HuH-7.5 (cell line): ENCODE measurements around the gene WBP2.
"Not testable (repeated sequence)": the region's sequence is repeated elsewhere in the genome, so short reads cannot be mapped to it uniquely, and the experiment has no call there.

Source experiments
- DNase-seq: peaks from one replicate; pipeline ENCODE4 v3.0.0; 2011; ENCODE audit warnings: low spot score

WBP2 gene

GRCh38 chr17:75888484-75888883 lies 33.3 kb upstream of the WBP2 start:
- no peak for DNase-seq

GRCh38 chr17:75885860-75886259 lies 30.7 kb upstream of the WBP2 start:
- DNase-seq, result not testable (repeated sequence)

DNA sequence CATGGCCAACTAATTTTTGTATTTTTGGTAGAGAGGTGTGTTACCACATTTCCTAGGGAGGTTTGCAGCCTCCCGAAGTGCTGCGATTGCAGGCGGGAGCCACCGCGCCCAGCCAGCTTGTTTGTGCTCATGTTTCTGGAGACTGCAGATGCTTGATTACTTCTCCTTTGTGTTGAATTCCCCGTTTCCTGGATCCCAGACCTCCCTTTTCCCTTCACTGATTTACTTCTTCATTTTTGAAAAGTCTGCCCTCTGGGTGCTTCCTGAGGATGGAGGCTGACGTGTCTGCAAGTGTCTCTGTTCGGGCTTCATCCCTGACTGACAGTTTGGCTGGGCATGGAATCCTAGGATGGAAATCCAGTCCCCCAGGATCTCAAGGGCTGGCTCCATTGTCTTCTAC lies 30.3 kb upstream of the WBP2 start:
- no peak for DNase-seq

- no peak for DNase-seq
These were observed 26.7 kb upstream of the WBP2 start for GRCh38 chr17:75881678-75882454.

DNA sequence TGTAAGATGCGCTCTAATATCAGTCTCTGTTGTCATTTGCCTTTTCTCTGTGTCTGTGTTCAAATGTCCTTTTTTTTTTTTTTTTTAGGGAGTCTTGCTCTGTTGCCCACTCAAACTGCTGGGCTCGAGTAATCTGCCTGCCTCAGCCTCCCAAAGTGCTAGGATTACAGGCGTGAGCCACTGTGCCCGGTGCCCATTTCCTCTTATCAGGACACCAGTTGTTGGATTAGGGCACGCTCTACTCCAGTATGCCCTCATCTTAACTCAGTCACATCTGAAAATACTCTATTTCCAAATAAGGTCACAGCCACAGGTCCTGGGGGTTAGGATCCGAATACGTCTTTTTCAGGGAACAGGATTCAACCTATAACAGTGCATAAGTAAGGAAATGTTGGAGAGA lies 25.1 kb upstream of the WBP2 start:
- no peak for DNase-seq

DNA sequence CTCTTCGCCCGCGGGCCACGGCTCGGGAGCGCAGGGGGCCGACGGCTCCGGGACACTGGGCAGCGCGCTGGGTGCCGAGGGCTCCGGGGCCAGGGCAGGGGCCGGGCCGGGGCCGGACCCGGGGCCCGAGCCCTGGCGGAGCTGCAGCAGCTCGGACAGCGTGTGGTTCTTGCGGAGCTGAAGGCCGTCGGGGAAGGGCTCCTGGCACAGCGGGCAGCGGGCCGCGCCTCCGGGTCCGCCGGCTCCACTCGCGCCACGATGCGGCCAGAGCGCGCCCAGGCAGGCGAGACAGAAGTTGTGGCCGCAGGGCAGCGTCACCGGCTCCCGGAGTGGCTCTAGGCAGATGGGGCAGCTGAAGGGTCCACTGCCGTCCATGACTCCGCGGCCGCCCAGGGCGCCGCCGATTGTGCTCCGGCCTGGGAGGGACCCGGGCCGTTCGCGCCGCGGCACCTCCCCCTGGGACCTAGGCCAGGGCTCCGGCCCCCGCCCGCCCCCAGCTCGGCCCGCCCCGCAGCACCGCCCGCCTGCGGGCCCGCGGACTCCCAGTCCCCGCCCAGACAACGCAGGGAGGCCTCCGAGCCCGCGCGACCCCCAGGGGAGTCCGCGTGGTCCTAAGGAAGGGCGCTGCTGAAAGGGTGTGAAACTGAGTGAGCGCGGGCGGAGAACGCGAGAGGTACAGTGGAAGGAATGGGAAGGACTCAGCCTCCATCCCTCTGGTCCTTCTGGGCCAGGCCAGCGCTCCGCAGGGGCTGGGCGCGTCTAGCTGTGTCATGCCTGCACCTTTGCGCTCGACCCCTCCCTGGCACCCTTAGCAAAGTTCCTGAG lies 23.3 kb upstream of the WBP2 start, which contains the start of gene TRIM47:
TSS of gene TRIM47 (minus strand) at position 408 of the 825 bp plus-strand sequence. CDS start at position 375, 33 bp downstream.
- peak; percentile 65 for DNase-seq

- peak; percentile 76 for DNase-seq
These were observed 22.6 kb upstream of the WBP2 start for GRCh38 chr17:75877752-75878173.

DNA sequence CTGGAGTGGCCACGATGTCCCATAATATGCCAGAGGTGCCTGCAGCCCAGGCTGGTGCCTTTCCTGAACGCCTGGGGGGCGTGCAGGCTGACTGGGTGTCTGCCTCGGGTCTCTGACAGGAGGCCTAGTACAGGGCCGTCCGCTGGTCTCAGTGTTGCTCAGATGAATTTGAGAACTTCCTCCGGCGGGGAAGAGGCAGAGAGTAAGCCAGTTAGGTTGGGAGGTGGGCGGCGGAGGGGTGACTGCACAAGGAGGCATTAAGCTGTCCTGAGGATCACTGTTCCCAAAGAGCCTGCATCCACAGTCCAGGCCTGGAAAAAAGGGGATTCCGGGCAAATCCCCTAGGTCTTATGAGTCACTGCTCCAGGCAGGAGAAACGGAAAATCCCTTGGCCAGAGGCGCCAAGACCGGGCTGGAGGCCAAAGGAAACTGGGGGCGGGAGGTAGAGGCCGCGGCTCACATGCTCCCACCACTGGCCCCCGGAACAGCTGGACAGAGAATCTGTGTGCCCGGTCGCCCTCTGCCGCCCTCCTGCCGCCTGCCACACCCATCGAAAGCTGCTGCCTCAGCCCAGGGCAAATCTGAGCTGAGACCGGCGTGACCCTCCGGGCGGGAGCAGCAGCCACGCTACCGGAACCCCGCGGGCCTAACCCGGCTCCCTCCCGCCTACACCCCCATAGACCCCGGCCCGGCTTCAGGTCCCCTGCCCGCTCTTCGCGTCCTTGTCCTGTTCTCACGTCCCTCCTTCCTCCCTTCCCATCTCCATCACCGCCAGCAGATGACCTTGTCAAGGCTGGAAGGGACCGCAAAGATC lies 22.0 kb upstream of the WBP2 start:
- DNase-seq, result no peak

DNA sequence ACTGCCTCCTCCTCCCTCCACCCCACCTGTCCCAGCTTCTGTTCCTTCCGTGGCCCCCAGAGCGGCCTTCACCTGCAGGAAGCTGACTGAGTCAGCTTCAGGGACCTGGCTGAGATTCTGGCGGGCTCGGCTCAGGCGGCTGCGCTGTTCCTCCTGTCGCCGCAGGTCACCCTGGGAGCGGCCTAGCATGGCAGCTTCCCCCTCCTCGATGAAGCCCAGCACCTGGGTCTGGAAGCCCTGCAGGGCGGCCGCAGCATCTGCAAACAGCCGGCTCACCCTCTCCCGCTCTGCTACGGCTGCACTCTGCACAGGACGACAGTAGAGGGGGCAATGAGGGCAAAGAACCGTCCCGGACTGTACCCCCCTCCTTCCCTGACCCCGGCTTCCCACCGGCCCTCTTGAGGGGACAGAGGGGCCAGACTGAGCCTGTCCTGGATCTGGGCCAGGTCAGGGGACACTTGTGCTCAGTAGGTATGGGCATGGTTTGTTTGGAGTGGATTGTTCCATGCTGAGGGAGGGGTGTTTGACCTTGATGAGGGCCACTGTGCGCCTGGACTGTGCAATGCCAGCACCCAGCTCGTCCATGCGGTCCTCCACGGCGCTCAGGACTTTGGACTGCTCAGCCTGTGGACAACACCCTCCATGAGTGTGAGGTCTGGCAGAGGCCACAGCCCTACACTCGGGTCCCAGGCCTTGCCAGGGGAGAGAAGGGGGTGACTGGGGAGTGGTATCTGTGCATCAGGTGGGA lies 21.2 kb upstream of the WBP2 start:
- peak; percentile 66 for DNase-seq

DNA sequence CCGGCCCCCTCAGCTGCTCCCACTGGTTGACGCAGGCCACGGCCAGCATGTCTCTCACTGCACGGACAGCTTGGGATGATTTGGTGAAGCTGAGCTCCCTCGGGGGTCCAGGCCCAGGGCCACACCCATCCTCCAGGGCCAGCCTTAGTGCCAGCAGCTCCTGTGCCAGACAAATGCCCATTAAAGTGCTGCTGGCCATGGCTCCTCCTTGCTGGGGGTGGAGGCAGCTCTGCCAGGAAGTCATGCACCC lies 20.7 kb upstream of the WBP2 start:
- DNase-seq, result no peak

DNA sequence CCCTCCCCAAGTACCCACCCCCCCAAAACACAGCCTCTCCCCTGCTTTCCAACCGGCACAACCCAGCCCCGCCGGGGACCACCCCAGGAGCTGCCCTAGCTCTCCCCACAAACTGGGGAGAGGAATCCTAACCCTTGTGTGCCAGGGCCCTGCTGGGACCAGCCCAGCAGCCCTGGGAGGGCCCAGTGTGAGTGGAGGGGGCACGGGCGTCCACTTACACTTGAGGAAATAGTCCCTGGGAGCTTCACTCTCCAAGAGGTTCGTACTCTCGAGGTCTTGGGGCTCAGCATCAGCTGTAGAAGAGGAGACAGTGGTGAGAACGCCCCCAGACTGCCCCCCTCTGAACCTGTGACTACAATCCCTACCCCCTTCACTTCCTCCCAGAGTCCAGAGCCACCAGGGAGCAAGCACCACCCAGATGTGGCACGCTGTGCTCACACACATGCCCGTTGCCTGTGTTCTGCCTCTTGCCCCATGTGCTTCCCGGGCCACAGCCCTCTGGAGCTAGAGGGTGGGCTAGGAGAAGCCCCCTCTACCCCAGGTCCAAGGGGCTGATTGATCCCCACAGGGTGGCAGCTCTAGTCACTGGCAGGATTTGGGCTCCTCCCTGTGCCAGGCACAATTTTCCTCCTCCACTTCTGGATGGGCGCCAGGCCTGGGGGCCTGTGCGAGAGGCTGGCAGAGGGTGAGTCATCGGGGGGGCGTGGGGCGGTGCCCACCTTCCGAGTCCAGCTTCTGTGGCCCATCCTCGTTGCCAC lies 20.2 kb upstream of the WBP2 start:
- DNase-seq, result no peak

DNA sequence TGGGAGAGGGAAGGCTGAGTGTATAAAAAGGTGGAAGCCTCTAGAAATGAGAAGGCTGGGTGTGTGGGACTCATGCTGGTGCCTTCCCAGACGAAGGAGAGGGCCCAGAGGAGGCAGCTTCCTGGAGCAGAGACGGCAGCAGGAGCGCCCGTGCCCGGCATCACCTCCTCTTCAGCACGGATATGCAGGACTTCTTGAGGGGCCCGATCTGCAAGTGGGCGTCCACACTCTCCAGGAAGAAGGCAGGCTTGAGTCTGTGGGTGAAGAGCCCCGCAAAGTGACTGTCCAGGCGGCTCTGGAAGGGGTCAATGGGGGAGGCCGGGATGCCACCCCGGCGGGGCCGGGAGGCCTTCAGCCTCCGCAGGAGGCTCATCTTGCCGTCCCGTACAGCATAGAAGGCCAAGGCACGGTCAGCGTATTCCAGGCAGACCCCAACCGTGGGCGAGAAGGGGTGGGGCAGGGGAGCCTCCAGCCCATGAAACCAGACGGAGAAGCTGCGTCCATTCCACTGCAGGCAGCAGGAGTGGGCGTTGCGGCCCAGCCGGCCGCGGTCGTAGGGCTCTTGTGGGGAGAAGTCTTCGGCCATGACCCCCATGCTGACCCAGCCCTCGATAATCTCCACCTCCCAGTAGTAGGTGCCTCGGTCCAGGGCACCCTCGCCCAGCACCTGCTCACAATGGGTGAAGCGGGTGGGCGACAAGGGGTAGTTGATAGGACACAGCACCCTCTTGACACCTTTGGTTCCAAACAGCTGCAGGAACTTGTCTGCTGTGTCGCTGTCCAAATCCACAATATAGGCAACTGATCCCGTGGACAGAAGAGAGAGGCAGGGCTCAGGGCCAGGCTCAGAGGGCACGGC lies 19.4 kb upstream of the WBP2 start:
- no peak for DNase-seq

DNA sequence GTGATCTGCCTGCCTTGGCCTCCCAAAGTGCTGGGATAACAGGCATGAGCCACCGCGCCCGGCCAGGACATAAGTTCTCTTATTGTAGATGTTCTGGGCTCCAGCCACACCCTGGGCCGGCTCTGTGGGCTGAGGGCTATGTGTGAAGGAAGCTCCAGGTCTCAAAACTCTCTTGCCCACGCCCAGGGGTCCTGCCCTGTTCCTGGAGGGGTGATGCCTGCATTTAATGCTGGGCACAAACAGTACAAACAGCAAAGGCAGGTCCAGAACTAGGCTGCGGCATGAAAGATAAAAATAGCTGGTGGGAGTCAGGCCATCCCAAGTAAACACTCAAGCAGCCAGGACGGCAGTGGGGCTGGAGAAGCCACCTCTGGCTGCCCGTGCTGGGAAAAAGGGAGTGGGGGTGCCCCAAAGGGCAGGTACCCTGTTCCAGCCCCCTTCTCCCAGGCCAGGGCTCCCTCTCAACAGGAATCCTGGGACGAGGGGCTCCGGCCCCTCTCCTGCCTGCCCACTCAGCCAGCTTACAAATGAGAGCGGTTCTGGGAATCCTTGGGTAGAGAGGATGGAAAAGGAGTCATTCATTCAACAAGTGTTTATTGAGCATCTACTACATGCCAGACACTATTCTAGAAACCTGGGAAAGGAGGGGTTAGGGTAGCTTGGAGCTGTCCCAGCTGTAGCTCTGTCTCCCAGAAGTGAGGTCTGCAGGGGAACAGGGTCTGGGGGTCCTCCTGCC lies 18.6 kb upstream of the WBP2 start:
- no peak for DNase-seq

DNA sequence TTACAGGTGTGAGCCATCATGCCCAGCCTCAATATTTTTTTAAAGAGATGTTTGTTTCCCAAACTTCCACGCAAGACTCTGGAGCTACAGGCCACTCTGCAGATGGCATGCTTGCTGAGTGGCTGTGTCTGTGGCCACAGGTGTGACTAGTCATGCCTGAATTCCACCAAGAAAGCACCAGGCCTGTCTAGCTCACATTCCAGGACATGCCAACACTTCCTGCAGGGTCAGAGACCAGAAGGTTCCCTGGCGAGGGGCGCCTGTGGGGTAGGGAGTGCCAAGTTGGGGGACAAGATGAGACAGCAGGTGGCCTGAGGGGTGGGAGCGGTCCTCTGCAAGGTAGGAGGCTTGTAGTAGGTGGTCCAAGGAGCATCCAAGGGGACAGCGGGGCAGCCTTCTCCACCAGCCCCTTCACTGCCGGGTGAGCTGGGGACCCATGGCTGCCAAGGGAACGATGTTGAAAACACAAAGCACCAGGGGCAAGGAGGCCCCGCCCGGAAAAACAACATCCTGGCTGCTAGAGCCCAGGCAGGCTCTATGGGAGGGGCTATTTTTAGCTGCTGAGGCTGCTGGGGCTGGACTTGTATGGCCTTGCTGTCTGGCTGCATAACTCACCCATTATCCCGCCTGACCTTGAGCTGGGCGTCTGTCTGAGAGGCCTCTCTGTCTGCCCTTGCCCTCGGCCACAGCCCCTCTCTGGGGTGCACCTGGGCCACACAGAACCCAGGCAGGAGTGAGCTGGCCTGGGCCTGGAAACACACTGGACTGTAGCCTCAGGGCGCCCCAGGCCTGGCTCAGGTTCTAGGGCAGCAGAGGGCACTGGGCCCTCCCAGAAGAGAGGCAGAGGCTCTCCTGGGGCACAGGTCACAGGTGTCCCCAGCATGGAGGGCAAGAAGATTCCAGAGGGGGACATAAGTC lies 17.6 kb upstream of the WBP2 start:
- DNase-seq, result peak; percentile 89

DNA sequence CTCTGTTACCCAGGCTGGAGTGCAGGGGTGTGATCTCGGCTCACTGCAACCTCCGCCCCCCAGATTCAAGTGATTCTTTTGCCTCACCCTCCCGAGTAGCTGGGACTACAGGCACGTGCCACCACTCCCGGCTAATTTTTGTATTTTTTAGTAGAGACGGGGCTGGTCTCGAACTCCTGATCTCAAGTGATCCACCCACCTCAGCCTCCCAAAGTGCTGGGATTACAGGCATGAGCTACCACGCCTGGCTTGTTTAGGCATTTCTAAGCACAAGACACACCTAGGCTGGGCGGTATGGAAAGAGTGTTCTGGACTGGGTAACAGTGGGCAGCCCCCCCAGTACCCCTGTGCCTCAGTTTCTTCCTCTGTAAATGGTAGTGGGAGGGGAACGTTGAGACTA lies 15.1 kb upstream of the WBP2 start:
- not testable (repeated sequence) for DNase-seq

DNA sequence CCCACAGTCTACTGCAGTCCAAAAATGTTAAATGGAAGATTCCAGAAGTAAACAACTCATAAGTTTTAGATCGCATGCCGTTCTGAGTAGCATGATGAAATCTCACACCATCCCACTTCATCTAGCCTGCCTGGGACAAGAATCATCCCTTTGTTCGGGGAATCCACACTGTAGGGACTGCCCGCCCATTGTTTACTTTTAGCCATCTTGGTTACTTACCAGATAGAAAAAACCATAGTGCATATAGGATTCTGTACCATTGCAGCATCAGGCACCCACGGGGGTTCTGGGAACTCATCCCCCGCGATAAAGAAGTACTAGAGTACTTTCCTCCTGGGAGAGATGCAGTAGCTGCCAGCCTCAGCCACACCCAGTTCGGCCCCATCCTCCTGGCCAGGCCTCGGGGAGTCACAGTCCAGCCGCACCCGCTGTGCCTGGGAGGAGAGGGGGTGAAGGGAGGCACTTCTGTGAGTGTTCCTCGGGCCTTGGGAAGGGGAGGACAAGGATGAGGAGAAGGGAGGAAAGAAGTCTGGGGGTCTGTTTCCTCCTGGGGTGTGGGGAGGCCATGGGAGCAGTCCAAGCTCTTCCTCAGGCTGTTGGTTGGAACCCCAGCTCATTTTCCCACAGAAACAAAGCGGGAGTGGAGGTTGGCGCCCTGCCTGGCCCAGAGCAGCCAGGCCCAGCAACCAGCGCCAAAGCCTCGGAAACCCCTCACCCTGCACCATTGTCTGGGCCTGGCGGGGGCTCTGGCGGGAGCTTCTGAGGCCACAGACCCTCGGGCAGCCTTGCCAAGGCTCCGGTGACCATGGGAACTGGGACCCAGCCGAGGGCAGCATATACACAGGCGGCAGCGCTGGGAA lies 14.4 kb upstream of the WBP2 start:
- no peak for DNase-seq

GRCh38 chr17:75868730-75869281 lies 13.7 kb upstream of the WBP2 start:
- not testable (repeated sequence) for DNase-seq
